NCI-H460 (cell line): ENCODE measurements around the gene AFF3. TPM values are rescaled to one million over a fixed set of nuclear protein-coding genes. Genes with fewer than 3 reads are reported as not detected.
"Not testable (repeated sequence)": the region's sequence is repeated elsewhere in the genome, so short reads cannot be mapped to it uniquely, and the experiment has no call there.

Experiments used
- DNase-seq: peaks from one replicate; pipeline ENCODE4 v3.0.0-alpha.2; 2016; ENCODE audit warnings: low read depth; ENCODE audit errors: extremely low read depth
- polyA plus RNA-seq: library from polyadenylated mRNA; depleted of rRNA; stranded (reverse); fragments of >200 nt; gene quantifications from 2 replicates; pipeline ENCODE4 v1.2.3, GENCODE V29; 2014; cell fraction: nucleus; rRNA removed
- total RNA-seq: library from RNA; depleted of rRNA; stranded (reverse); fragments of >200 nt; shearing (Covaris generic); gene quantifications from 2 replicates; pipeline ENCODE4 v1.2.3, GENCODE V29; 2014; rRNA removed

The AFF3 gene
- total RNA-seq = 1.1 and 4.1 TPM in 2 replicates
- 0.31 and 1.7 TPM in 2 replicates for polyA plus RNA-seq

- DNase-seq = no peak
These were observed at the start of gene AFF3 for GRCh38 chr2:100142393-100142792. AFF3 (minus strand) TSS chr2:100142590; CDS start chr2:100104454, 38,136 bp downstream.

GRCh38 chr2:100189387-100189786 lies 47.0 kb upstream of the AFF3 start:
- no peak for DNase-seq

- DNase-seq = no peak
These were observed 45.9 kb upstream of the AFF3 start for GRCh38 chr2:100188326-100188725.

GRCh38 chr2:100186126-100186525 lies 43.7 kb upstream of the AFF3 start:
- no peak for DNase-seq

GRCh38 chr2:100185516-100185915 lies 43.1 kb upstream of the AFF3 start:
- no peak for DNase-seq

GRCh38 chr2:100185105-100185504 lies 42.7 kb upstream of the AFF3 start:
- no peak for DNase-seq

GRCh38 chr2:100184055-100184737 lies 41.8 kb upstream of the AFF3 start:
- no peak for DNase-seq

GRCh38 chr2:100182494-100183361 lies 40.3 kb upstream of the AFF3 start:
- no peak for DNase-seq

GRCh38 chr2:100180503-100180902 lies 38.1 kb upstream of the AFF3 start:
- no peak for DNase-seq

- no peak for DNase-seq
These were observed 37.4 kb upstream of the AFF3 start for GRCh38 chr2:100179806-100180205.

- no peak for DNase-seq
These were observed 36.5 kb upstream of the AFF3 start for GRCh38 chr2:100178864-100179263.

GRCh38 chr2:100178085-100178788 lies 35.8 kb upstream of the AFF3 start:
- DNase-seq = peak; percentile 78

GRCh38 chr2:100176925-100177324 lies 34.5 kb upstream of the AFF3 start:
- no peak for DNase-seq

GRCh38 chr2:100174026-100174431 lies 31.6 kb upstream of the AFF3 start:
- DNase-seq = no peak

- DNase-seq = no peak
These were observed 24.3 kb upstream of the AFF3 start for GRCh38 chr2:100166701-100167100.

GRCh38 chr2:100163605-100164004 lies 21.2 kb upstream of the AFF3 start:
- DNase-seq = no peak

- no peak for DNase-seq
These were observed 19.7 kb upstream of the AFF3 start for GRCh38 chr2:100161945-100162620.

GRCh38 chr2:100160396-100160795 lies 18.0 kb upstream of the AFF3 start:
- no peak for DNase-seq

GRCh38 chr2:100151832-100152231 lies 9.4 kb upstream of the AFF3 start:
- DNase-seq = not testable (repeated sequence)

GRCh38 chr2:100151310-100151709 lies 8.9 kb upstream of the AFF3 start:
- no peak for DNase-seq

GRCh38 chr2:100148883-100149282 lies 6.5 kb upstream of the AFF3 start:
- DNase-seq = no peak
